DMS79 treated with DMSO at 0.1 percent for 48 hours (cell line): ENCODE results near the gene LYRM2.

Source experiments
- DNase-seq: peaks from one replicate; lab custom pipeline; 2025; lab: John Stamatoyannopoulos, UW

LYRM2 gene

DNA sequence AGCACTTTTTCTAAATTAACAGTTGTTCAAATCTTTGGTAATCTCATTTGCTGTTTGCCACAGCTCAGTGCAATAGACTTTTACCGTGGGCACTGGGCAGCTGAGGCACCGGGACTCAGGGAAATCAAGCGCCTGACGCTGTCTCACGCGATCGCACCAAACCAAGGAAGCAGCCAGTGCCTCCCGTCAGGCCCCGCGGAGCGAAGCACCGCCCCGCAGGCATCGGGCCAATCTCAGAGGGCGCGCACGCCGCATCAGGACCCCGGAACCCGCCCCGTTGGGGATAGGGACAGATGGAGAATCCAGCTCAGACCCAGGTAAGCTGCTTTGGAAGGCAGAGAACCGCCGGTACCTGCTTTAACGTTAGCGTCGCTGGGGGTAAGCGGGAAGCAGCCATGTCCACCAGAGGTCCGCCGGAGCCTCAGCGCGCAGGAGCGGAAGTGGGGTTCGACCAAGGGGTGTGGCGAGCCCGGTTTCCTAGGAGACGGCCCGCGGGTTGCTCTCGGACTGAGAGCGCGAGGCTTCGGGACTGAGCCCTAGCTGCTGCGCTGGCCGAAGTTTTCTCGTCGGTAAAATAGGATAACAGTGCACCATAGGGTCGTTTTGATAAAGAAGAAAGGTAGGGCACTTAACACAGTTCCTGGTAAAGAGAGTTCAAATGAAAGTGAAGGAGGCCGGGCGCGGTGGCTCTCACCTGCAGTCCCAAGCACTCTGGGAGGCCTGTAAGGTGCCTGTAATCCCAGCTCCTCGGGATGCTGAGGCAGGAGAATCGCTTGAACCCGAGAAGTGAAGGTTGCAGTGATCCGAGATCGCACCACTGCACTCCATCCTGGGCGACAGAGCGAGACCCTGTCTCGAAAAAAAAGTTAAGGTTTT is at the start of gene LYRM2:
Gene LYRM2 (minus strand): TSS at position 428 of the 876 bp plus-strand sequence. CDS start 31 bp downstream, at position 397.
- DNase-seq, result peak; percentile 83

- no peak for DNase-seq
Observed at GRCh38 chr6:89688328-89688727, 49.8 kb upstream of the LYRM2 start.

GRCh38 chr6:89685311-89685710 is 46.8 kb upstream of the LYRM2 start:
- no peak for DNase-seq

DNA sequence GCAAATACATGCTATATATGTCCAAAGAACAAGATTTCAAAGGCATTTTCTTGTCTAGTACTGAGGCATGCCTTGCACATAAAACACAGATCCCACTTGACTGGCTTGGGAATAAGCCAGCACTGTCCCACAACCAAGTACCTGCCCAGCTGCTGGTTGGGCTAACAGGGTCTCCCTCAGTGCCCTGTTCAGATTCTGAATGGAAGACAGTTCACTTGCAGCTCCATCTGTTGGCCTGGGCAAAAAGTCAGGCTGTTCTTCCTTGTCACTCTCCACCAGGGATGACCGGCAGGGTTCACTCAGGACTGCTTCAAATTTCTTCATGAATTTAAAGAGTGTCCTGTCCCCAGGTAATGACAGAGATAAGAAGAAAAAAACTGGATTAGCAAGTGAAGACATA is 44.4 kb upstream of the LYRM2 start:
- DNase-seq, result no peak

- no peak for DNase-seq
Observed at GRCh38 chr6:89681983-89682564, 43.5 kb upstream of the LYRM2 start.

DNA sequence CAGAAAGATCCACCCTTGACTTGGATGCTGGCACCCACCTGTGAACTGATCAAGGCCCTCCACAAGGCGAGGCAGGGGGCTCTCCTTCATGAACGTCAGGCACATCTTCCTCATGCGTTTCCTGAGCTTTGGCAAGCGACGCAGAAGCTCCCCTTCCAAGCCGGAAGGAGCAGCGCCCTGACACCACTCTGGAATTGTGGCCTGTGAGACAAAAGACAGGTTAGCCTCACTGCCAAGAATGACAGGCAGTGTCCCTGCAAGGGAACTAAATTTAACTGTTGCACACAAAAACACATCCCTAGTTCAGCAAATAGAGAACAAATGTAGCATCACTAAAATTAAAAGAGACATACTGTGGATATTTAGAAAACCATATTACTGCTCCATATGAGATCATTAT is 42.0 kb upstream of the LYRM2 start:
- DNase-seq, result no peak

GRCh38 chr6:89680150-89680549 is 41.6 kb upstream of the LYRM2 start:
- peak; percentile 31 for DNase-seq

- DNase-seq, result no peak
Observed at GRCh38 chr6:89679215-89680120, 40.9 kb upstream of the LYRM2 start.

- DNase-seq, result no peak
Observed at GRCh38 chr6:89678531-89678930, 40.0 kb upstream of the LYRM2 start.

GRCh38 chr6:89675949-89676748 is 37.6 kb upstream of the LYRM2 start:
- peak; percentile 38 for DNase-seq

- DNase-seq, result no peak
Observed at GRCh38 chr6:89670935-89671565, 32.5 kb upstream of the LYRM2 start.

DNA sequence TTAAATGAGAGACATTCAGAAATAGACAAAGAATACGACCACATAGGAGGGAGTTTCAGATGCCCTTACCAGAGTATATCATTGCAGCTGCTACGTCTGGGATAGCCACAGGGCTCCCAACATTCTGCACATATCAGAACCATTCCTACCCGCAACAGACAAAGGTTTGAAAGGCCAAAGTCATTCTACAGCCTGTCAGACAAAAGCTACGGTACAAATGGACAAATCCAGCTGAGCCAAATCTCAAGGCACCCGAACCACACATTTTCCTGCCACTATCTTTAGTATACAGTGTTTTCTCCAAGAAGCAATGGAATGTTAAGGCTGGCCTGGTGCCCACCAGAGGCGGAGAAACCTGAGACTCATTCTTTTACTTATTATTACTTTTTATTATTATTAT is 30.5 kb upstream of the LYRM2 start:
- no peak for DNase-seq

DNA sequence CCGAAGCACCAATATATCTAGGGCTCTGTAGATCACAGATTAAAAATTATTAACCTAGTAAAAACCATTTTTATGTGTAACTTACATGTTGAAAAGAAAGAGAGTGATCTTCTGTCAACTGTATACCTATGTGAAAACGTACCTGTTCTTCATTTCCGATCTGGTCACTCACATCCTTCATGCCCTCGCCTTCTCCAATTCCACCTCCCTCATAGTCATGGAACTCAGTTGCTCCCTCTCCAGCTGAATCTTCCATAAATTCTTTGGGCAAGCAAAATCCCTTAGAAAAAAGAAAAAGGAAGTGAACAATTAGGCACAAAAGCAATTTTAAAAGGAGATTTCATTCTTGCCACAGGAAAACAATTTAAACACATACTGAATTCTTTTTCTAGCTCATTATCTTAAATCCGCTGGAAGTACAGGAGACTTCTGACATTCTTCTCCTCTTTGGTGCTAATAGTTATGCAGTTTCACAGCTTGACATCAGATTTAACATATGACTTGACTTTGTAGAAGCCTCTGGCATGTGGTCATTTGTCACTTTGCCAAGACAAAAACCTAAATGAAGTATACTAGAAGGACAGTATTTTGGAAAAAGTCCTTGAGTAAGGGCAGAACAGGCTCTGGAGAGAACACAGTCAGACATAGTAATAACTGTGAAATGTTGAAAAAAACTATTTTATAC is 29.5 kb upstream of the LYRM2 start:
- DNase-seq, result no peak

DNA sequence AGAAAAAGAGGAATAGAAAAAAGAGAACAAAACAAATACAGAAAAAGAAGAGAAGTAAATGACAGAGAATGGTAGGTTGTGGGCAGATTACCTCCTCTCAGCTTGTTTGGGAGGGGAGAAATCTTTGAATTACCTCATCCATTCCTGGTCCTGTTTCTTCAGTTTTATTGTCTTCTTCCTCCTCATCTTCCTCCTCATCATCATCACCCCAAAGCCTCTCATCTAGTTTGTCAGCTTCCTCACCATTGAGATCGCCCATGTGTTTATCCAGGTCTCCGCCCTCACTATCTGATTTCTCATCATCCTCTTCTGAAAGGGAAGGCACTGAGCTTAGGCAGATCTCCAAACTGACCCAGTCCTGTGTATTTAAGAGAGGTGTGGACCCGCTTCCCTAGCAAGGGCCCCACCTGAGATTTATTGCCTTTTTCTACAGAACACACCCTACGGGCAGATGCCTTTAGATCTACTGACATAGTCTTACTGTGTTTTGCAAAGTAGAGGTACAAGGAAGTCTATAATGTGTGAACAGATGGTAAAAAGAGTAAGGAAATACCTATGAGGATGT is 24.2 kb upstream of the LYRM2 start:
- no peak for DNase-seq

DNA sequence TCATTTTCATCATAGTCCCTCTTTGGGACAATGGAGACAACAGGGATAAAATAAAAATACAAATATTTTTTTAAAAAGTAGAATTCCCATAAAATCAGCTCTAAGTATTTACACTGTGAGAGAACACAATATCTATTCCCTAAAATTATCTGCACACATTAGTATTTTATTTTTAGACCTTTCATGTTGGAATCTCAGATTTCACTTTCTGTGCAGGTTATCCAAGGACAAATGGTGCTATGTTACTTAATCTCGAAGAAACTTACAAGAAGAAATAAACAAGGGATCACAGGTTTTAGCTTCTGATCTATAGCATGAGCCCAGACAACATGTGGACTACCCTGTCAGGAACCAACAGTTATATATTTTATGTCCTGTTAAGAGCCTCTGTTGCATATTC is 23.0 kb upstream of the LYRM2 start:
- no peak for DNase-seq

DNA sequence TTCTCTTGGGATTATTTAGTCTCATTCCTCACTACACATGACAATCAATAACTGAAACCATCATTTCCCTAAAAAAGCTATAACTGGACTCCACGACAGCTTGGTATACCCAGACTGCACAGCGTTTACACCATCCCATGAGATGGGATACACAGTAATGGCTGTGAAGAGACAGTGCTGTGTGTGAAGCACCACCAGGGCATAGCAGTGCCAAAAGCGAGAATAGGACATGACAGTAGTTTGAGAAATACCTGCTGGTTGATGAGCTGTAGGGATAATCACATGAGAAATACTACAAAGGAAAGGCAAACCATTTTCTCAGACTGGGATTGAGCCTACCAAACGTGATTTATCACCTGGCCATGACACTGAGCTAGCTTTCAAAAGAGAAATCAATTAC is 22.4 kb upstream of the LYRM2 start:
- no peak for DNase-seq

- no peak for DNase-seq
Observed at GRCh38 chr6:89657445-89658158, 19.1 kb upstream of the LYRM2 start.

GRCh38 chr6:89655122-89655521 is 16.6 kb upstream of the LYRM2 start:
- no peak for DNase-seq

DNA sequence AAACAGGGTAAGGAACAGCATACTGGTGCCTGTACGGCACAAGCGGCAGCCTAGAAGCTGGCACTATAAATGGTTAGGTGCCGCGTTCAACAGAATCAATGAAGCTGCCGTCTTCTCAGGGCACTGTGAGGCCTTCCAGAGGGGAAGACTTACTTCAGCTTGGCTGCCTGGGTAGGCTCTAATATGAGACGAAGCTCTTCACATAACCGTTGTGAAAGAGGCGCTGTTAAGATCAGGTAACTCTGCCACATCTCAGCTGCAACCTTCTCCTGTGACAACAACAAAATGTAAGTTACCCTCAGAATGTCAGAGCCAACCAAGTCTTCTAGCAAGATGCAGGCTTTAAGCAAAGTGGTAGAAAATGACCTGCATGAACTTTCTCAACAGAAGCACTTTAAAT is 12.0 kb upstream of the LYRM2 start:
- no peak for DNase-seq

DNA sequence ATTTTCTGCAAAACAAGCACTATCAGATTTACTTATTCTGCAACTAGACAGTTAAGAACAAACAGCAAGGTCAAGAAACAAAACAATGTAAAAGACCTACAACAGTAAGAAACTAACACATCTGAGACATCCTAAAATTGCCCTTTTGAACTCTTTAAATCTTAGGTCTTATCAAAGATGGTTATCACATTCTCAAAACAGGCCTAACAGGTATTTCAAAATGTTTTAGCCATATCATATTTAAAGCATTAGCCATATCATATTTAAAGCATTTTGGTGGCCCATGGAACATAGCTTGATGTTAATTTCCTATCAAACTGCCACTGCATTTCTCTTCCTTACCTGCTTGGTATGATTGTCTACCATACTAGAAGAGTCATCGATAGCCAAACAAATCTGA is 11.1 kb upstream of the LYRM2 start:
- DNase-seq, result no peak
